C4-2B (cell line): Measurements from ENCODE around the gene SLC6A9.

Experiments
- H3K27ac ChIP-seq: fragments of 450-650 bp; 2 replicates; pipeline ENCODE4 v1.5.1; 2017
- ZFX ChIP-seq: fragments of 450-650 bp; IDR thresholded peaks from 2 replicates; pipeline ENCODE4 v1.6.1; 2017
- TF ChIP-seq, protein P1 (sequence below): fragments of 450-650 bp; conservative IDR thresholded peaks from 2 replicates; pipeline ENCODE4 v1.5.1; 2017; ENCODE audit warnings: mild to moderate bottlenecking

SLC6A9 gene

DNA sequence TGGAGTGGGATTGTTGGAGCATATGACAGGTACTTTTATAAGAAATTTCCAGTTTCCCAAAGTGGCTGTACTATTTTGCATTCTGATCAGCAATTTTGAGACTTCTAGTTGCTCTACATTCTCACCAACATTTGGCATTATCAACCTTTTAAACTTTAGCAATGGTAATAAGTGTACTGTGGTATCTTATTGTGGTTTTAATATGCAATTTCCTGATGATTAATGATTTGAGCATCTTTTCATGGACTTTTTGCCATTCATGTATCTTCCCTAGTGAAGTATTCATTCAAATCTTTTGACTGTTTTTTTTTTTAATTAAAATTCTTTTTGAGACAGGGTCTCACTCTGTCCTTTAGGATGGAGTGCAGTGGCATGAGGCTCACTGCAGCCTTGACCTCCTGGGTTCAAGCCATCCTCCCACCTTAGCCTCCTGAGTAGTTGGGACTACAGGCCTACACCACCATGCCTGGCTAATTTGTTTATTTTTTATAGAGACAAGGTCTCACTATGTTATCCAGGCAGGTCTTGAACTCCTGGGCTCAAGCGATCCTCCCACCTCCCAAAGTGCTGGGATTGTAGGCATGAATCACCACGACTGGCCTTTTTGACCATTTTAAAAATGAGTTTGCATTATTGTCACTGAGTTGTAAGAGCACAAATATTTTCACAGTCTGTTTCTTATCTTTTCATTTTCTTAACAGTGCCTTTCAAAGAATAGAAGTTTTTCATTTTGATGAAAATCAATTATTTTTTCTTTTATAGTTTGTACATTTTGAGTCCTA, 7.8 kb upstream of the SLC6A9 start:
- TF ChIP-seq, protein P1, sequence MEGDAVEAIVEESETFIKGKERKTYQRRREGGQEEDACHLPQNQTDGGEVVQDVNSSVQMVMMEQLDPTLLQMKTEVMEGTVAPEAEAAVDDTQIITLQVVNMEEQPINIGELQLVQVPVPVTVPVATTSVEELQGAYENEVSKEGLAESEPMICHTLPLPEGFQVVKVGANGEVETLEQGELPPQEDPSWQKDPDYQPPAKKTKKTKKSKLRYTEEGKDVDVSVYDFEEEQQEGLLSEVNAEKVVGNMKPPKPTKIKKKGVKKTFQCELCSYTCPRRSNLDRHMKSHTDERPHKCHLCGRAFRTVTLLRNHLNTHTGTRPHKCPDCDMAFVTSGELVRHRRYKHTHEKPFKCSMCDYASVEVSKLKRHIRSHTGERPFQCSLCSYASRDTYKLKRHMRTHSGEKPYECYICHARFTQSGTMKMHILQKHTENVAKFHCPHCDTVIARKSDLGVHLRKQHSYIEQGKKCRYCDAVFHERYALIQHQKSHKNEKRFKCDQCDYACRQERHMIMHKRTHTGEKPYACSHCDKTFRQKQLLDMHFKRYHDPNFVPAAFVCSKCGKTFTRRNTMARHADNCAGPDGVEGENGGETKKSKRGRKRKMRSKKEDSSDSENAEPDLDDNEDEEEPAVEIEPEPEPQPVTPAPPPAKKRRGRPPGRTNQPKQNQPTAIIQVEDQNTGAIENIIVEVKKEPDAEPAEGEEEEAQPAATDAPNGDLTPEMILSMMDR, result no peak
- TF ChIP-seq ZFX, result no peak
- H3K27ac ChIP-seq, result no peak overlapping the region

DNA sequence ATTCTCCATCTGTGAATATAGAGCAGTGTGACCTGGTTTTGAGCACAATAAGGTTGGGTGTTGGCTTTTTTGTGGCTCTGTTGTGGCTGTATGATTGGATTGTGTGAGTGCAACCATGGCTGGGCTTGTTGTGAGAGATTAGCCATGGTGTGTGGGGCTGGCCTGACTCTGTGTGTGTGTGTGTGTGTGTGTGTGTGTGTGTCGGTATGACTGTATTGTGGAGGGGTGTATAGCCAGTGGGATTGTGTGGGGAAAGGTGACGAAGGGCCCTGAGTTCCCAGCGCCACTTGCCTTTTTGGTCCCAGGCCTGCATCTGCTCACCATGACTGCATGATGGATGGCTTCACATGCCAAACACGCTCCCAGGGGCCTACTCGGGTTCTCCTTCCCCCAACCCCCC, 5.9 kb upstream of the SLC6A9 start:
- no peak overlapping the region for H3K27ac ChIP-seq
- TF ChIP-seq, protein P1, result no peak
- TF ChIP-seq ZFX, result no peak

DNA sequence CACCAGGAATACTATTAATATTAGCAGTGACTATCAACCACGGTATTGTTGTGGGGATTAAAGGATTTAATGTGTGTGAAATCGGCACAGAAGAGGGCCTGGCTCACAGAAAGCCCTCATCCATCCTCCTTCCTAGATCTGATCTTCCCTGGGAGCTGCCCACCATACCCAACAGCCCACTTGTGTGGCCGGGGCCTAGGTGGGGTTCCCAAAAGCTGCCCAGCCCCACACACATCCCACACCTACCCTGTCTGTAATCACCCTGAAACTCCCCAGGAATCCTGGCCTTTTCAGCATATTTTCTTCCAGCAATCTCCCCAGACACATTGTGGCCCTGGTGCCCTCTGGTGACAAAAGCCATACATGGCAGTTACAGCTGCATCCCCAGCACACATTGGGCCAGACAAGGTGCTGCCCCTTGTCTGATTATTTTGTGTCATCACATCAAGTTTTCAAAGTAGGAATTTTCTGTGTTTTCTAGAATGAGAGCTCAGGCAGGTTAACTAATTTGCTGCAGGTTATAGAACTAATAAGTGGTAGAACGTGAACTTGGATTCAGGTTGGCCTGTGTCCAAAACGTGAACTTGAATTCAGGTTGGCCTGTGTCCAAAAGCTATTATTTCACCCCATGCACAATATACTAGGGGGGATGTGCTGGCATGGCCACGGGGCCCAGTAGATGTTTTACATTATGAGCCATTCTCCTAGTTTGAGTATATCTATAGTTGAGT, 5.3 kb upstream of the SLC6A9 start:
- H3K27ac ChIP-seq, result no peak overlapping the region
- no peak for TF ChIP-seq ZFX
- TF ChIP-seq, protein P1, result peak; percentile 92

DNA sequence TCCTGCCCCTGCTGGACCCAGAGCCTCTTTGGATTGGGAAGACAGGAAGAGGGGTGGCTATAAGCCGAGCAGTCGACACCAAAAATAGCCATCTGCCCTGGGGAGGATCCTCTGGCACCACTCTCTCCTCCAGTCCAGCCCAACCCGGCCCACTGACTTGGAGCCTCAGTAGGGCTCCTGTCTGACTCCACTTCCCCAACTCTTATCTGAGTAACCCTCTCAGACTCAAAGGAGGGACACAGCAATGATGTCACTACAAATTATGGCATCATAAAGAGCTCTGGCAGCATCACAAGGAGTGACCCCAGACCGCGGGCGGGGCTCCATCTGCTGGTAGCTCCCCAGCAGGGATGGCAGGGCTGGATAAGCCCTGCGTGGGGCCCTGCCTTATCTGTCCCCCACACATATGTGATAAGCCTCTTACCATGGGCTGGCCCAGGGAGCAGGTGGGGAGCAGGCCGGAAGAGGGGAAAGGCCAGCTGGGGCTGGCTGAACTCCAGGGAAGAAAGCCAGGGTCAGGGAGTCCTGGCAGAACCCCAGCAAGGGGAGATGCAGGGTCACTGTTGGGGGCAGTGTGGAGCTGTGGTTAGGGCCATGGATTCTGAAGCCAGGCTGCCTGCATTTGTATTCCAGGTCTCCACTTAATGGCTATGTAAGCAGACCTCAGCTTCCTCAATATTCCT, 4.6 kb upstream of the SLC6A9 start:
- TF ChIP-seq, protein P1, result no peak
- no peak for TF ChIP-seq ZFX
- H3K27ac ChIP-seq, result no peak overlapping the region

DNA sequence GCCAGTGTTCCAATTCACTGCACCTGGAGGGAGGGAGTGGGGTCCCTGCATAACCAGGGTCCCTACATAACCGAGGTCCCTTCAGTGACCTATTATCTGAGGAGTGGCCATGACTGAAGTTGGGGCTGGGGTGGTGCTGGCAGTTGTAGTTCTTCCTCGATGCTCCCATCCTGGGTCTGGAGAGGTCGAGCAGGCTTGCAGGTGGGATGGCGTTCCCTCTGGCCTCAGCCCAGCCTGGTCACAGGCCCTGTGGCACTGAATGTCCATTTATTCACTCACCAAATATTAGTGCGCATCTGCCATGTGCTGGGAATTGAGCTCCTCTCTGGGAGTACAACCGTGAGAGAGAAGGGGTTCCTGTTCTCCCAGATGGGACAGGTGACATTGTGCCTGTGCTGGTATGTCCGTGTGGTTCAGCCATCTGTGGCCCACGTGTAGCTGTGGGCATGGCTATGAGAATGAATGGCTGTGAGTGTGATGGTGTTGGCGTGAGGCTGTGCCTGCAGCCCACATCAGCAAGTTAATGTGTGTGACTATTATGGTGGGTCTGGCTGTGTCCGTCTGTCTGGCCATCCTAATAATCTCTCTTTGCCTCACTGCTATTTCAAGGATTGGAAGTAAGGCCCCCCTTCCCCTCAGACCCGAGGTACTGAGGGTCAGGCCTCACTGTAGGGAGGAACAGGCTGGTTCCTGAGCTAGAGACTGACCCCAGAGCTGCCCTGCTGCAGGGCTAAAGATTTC, 3.9 kb upstream of the SLC6A9 start:
- no peak overlapping the region for H3K27ac ChIP-seq
- TF ChIP-seq, protein P1, result no peak
- no peak for TF ChIP-seq ZFX

DNA sequence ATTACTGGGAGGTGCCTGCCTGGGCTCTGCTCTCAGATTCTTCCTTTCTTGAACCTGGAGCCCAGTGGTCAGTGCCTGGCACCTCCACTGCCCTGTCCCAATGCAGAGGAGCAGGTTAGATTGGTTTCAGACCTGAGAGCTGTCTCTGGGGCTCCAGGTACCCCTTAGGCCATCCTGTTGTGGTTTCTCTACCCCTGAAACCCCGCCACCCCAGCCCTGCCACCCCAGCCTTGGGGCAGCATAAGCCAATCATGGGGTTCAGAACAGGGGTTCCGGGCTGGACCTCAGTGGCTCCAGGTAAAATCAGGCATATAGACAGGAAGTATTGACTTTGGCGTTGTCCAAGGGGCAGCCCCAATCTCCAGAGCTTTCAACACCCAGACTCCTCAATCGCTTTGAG, 3.2 kb upstream of the SLC6A9 start:
- no peak overlapping the region for H3K27ac ChIP-seq
- TF ChIP-seq ZFX, result no peak
- TF ChIP-seq, protein P1, result no peak
